H9 (cell line): Measurements from ENCODE around the gene GRHPR. TPM values are rescaled to one million over a fixed set of nuclear protein-coding genes. Genes with fewer than 3 reads are reported as not detected.

Source experiments
- DNase-seq: peaks from one replicate; pipeline ENCODE4 v3.0.0-alpha.2; 2017
- H2AFZ ChIP-seq: one replicate; pipeline ENCODE4 v1.6.1; 2013; ENCODE audit warnings: mild to moderate bottlenecking, low read length, control low read depth, moderate library complexity
- H2AK5ac ChIP-seq: 2 replicates; pipeline ENCODE4 v1.6.1; 2013; ENCODE audit warnings: low read length, control low read depth, mixed read lengths; ENCODE audit not compliant: insufficient read length
- H2BK120ac ChIP-seq: one replicate; pipeline ENCODE4 v1.6.1; 2013; ENCODE audit warnings: low read depth, mild to moderate bottlenecking, low read length, control low read depth, inconsistent platforms; ENCODE audit not compliant: poor library complexity, severe bottlenecking
- H2BK12ac ChIP-seq: 2 replicates; pipeline ENCODE4 v1.6.1; 2013; ENCODE audit warnings: low read length, control low read depth, mixed read lengths, low read depth; ENCODE audit not compliant: insufficient read length
- H2BK15ac ChIP-seq: 2 replicates; pipeline ENCODE4 v1.6.1; 2013; ENCODE audit warnings: low read depth, low read length, control low read depth
- H2BK20ac ChIP-seq: one replicate; pipeline ENCODE4 v1.6.1; 2013; ENCODE audit warnings: low read depth, mild to moderate bottlenecking, low read length, control low read depth, inconsistent platforms; ENCODE audit not compliant: poor library complexity, severe bottlenecking
- H2BK5ac ChIP-seq: 2 replicates; pipeline ENCODE4 v1.6.1; 2013; ENCODE audit warnings: low read length, control low read depth, mixed read lengths; ENCODE audit not compliant: insufficient read length
- H3K14ac ChIP-seq: 2 replicates; pipeline ENCODE4 v1.6.1; 2013; ENCODE audit warnings: low read length, control low read depth; ENCODE audit not compliant: insufficient read depth
- H3K18ac ChIP-seq: 2 replicates; pipeline ENCODE4 v1.6.1; 2013; ENCODE audit warnings: low read depth, mild to moderate bottlenecking, mixed read lengths, low read length, control low read depth; ENCODE audit not compliant: insufficient read length
- H3K23ac ChIP-seq: 2 replicates; pipeline ENCODE4 v1.6.1; 2013; ENCODE audit warnings: low read length, control low read depth, mixed read lengths, low read depth; ENCODE audit not compliant: insufficient read length
- H3K23me2 ChIP-seq: 2 replicates; pipeline ENCODE4 v1.6.1; 2013; ENCODE audit warnings: low read depth, mild to moderate bottlenecking, mixed read lengths, low read length, control low read depth; ENCODE audit not compliant: insufficient read length, poor library complexity, severe bottlenecking
- H3K27ac ChIP-seq: 2 replicates; pipeline ENCODE4 v1.5.1; 2013; ENCODE audit warnings: low read length, control low read depth, mixed read lengths, low read depth; ENCODE audit not compliant: insufficient read length
- H3K27me3 ChIP-seq: 2 replicates; pipeline ENCODE4 v1.6.1; 2013; ENCODE audit warnings: low read length, control low read depth, inconsistent platforms; ENCODE audit not compliant: insufficient read depth
- H3K4ac ChIP-seq: 2 replicates; pipeline ENCODE4 v1.6.1; 2013; ENCODE audit warnings: low read depth, mild to moderate bottlenecking, control low read depth, inconsistent platforms, low read length, moderate library complexity
- H3K4me1 ChIP-seq: 2 replicates; pipeline ENCODE4 v1.6.1; 2013; ENCODE audit warnings: low read length, control low read depth, inconsistent platforms; ENCODE audit not compliant: insufficient read depth
- H3K4me2 ChIP-seq: 2 replicates; pipeline ENCODE4 v1.6.1; 2013; ENCODE audit warnings: low read length, control low read depth, mixed read lengths; ENCODE audit not compliant: insufficient read length, insufficient read depth
- H3K56ac ChIP-seq: 2 replicates; pipeline ENCODE4 v1.6.1; 2013; ENCODE audit warnings: low read depth, mild to moderate bottlenecking, mixed read lengths, low read length, control low read depth; ENCODE audit not compliant: insufficient read length
- H3K79me1 ChIP-seq: 2 replicates; pipeline ENCODE4 v1.6.1; 2013; ENCODE audit warnings: low read depth, mild to moderate bottlenecking, moderate library complexity, low read length, control low read depth, inconsistent platforms; ENCODE audit not compliant: insufficient read depth, poor library complexity, severe bottlenecking
- H3K79me2 ChIP-seq: 2 replicates; pipeline ENCODE4 v1.6.1; 2013; ENCODE audit warnings: low read length, control low read depth, inconsistent platforms; ENCODE audit not compliant: insufficient read depth
- H3K9ac ChIP-seq: 2 replicates; pipeline ENCODE4 v1.6.1; 2013; ENCODE audit warnings: low read length, control low read depth, mixed read lengths; ENCODE audit not compliant: insufficient read length; ENCODE audit errors: extremely low read depth
- H3K9me3 ChIP-seq: one replicate; pipeline ENCODE4 v1.6.1; 2013; ENCODE audit warnings: low read depth, low read length, inconsistent platforms; ENCODE audit not compliant: control insufficient read depth
- H3T11ph ChIP-seq: one replicate; pipeline ENCODE4 v1.6.1; 2013; ENCODE audit warnings: mild to moderate bottlenecking, low read length, control low read depth, inconsistent platforms
- H4K20me1 ChIP-seq: one replicate; pipeline ENCODE4 v1.6.1; 2013; ENCODE audit not compliant: control insufficient read depth, insufficient read length, insufficient read depth
- H4K5ac ChIP-seq: 2 replicates; pipeline ENCODE4 v1.6.1; 2013; ENCODE audit warnings: low read depth, mild to moderate bottlenecking, mixed read lengths, low read length, control low read depth; ENCODE audit not compliant: insufficient read length
- H4K8ac ChIP-seq: replicated peaks from 2 replicates; pipeline ENCODE4 v1.6.1; 2013; ENCODE audit warnings: low read length, control low read depth, mixed read lengths, low read depth; ENCODE audit not compliant: insufficient read length
- H4K91ac ChIP-seq: 2 replicates; pipeline ENCODE4 v1.6.1; 2013; ENCODE audit warnings: low read depth, mild to moderate bottlenecking, moderate library complexity, mixed read lengths, low read length, control low read depth; ENCODE audit not compliant: insufficient read length
- H3K27ac Mint-ChIP-seq, 3 experiments: 2 replicates in 2 of 3; 3 replicates in 1 of 3; pipeline ENCODE4 v1.8.0; 2020 to 2021; ENCODE audit warnings: mixed read lengths in 3 of 3, mild to moderate bottlenecking in 1 of 3, moderate library complexity in 1 of 3
- H3K27me3 Mint-ChIP-seq: 2 replicates; pipeline ENCODE4 v1.8.0; 2021; ENCODE audit warnings: low read depth, mild to moderate bottlenecking, moderate library complexity, mixed read lengths
- H3K36me3 Mint-ChIP-seq, 3 experiments: 2 replicates in 2 of 3; 3 replicates in 1 of 3; pipeline ENCODE4 v1.8.0; 2020 to 2021; ENCODE audit warnings: low read depth in 3 of 3, mixed read lengths in 3 of 3; ENCODE audit not compliant: insufficient read depth in 1 of 3
- H3K4me1 Mint-ChIP-seq, 2 experiments: 2 replicates each; pipeline ENCODE4 v1.8.0; 2020; ENCODE audit warnings: mixed read lengths in 2 of 2
- H3K4me3 Mint-ChIP-seq, 2 experiments: 2 replicates in 1 of 2; 3 replicates in 1 of 2; pipeline ENCODE4 v1.8.0; 2020 to 2021; ENCODE audit warnings: mild to moderate bottlenecking in 2 of 2, mixed read lengths in 2 of 2, moderate library complexity in 1 of 2
- H3K9me3 Mint-ChIP-seq, 2 experiments: 2 replicates in 1 of 2; 3 replicates in 1 of 2; pipeline ENCODE4 v1.8.0; 2020; ENCODE audit warnings: mild to moderate bottlenecking in 2 of 2, mixed read lengths in 2 of 2, moderate library complexity in 1 of 2
- CTCF ChIP-seq: fragments of 200-600 bp; sonication (generic); conservative IDR thresholded peaks from 3 replicates; pipeline ENCODE4 v1.8.0; 2021; ENCODE audit warnings: antibody characterized with exemption, mild to moderate bottlenecking
- WGBS: extraction: QIAGEN DNeasy Blood & Tissue Kit; methylation state at CpG from one replicate; pipeline ENCODE4 v1.1.7; 2013; ENCODE audit warnings: missing lambda C conversion rate, low lambda C conversion rate, mixed read lengths; ENCODE audit not compliant: insufficient read length; ENCODE audit errors: extremely low coverage; 5-methylcytosine and 5-hydroxymethylcytosine counted together
- total RNA-seq: library from RNA; stranded (reverse); gene quantifications from 2 replicates; pipeline ENCODE4 v1.2.1, GENCODE V29; 2021

GRHPR gene
- total RNA-seq, 1 experiment from 2014 or later, result 97.9 TPM

- no CpG with 5 or more reads among the region's 2 CpGs for WGBS
- Histone ChIP-seq H4K91ac (no peak overlapping the region), H3K4ac (no peak overlapping the region), H4K8ac (no peak overlapping the region), H3K9me3 (no peaks in the 10 kb centered on the region), H3K56ac (no peak overlapping the region), H2BK120ac (no peak overlapping the region), H2BK15ac (no peak overlapping the region), H3K27me3 (no peaks in the 10 kb centered on the region), H3K23ac (no peak overlapping the region), H3K23me2 (no peaks in the 10 kb centered on the region), H3K79me2 (no peaks in the 10 kb centered on the region), H2BK12ac (no peak overlapping the region), H3K4me1 (no peaks in the 10 kb centered on the region; the same call in 1 of the 2 replicates), H2AFZ (no peak overlapping the region), H3T11ph (no peak overlapping the region), H3K9ac (no peak overlapping the region), H3K27ac (no peak overlapping the region), H2BK5ac (no peak overlapping the region), H2BK20ac (no peak overlapping the region), H2AK5ac (no peak overlapping the region), H3K4me2 (no peak overlapping the region), H3K14ac (no peak overlapping the region), H4K20me1 (no peaks in the 10 kb centered on the region), H4K5ac (no peak overlapping the region), H3K79me1 (no peaks in the 10 kb centered on the region), H3K18ac (no peak overlapping the region)
- DNase-seq, result no peak
- H3K27ac Mint-ChIP-seq, result no peak overlapping the region
- TF ChIP-seq CTCF, result peak; percentile 58
- peaks cover 14 to 27% of the 10 kb centered on the region in 2 experiments for H3K4me1 Mint-ChIP-seq
- no peak overlapping the region for H3K4me3 Mint-ChIP-seq
- H3K9me3 Mint-ChIP-seq, result no peaks in the 10 kb centered on the region
- no peaks in the 10 kb centered on the region for H3K36me3 Mint-ChIP-seq
- no peaks in the 10 kb centered on the region for H3K27me3 Mint-ChIP-seq
Measured at GRCh38 chr9:37407468-37407867, 15.0 kb upstream of the GRHPR start.
